Panc1 (cell line): ENCODE results near the gene HSD17B14. TPM values are rescaled to one million over a fixed set of nuclear protein-coding genes. Genes with fewer than 3 reads are reported as not detected.

Experiments used
- ATAC-seq: fragments of 200-7000 bp; cut with Tn5 transposase; 2 replicates; pipeline ENCODE4 v1.9.1; 2020; ENCODE audit warnings: mild to moderate bottlenecking, moderate library complexity
- BruUV-seq: library from RNA; stranded (reverse); fragments of 400-500 nt; replicated peaks from 2 replicates; lab custom pipeline; 2021; lab: Mats Ljungman, UMichigan
- CTCF ChIA-PET: fragments of 300-600 bp; sonication (Branson Sonifier 250); formaldehyde crosslinking; loops from one replicate; lab custom pipeline; 2022; ENCODE audit warnings: antibody characterized with exemption; lab: Charles Lee
- POLR2A ChIA-PET: fragments of 300-600 bp; sonication (Branson Sonifier 250); formaldehyde crosslinking; loops from one replicate; lab custom pipeline; 2022; ENCODE audit warnings: antibody characterized with exemption; lab: Charles Lee
- DNase-seq: peaks from one replicate; pipeline ENCODE4 v3.0.0-alpha.2; 2010; ENCODE audit warnings: low read depth, low spot score
- H3K27ac ChIP-seq: 2 replicates; pipeline ENCODE4 v1.5.1; 2011; ENCODE audit warnings: mild to moderate bottlenecking, low read length, inconsistent platforms
- H3K27me3 ChIP-seq: fragments of 200-500 bp; sonication (Bioruptor generic); 2 replicates; pipeline ENCODE4 v1.6.0; 2014; ENCODE audit warnings: low read length, inconsistent platforms; ENCODE audit not compliant: control insufficient read depth, insufficient read depth
- H3K36me3 ChIP-seq: fragments of 200-500 bp; sonication (Bioruptor generic); 2 replicates; pipeline ENCODE4 v1.5.1; 2014; ENCODE audit warnings: inconsistent platforms, mild to moderate bottlenecking, low read length, moderate library complexity; ENCODE audit not compliant: control insufficient read depth, insufficient read depth
- H3K4me1 ChIP-seq: 2 replicates; pipeline ENCODE4 v1.5.1; 2011; ENCODE audit warnings: inconsistent platforms, mild to moderate bottlenecking, low read length, moderate library complexity; ENCODE audit not compliant: control insufficient read depth, insufficient read depth
- H3K4me3 ChIP-seq, 2 experiments: 2 replicates each; pipeline ENCODE4 v1.5.1; 2011 to 2012; ENCODE audit warnings: low read depth in 2 of 2, low read length in 2 of 2, mild to moderate bottlenecking in 2 of 2, inconsistent platforms in 1 of 2, moderate library complexity in 1 of 2
- H3K9me3 ChIP-seq: fragments of 200-500 bp; sonication (Bioruptor generic); 2 replicates; pipeline ENCODE4 v1.5.1; 2014; ENCODE audit warnings: low read depth, mild to moderate bottlenecking, inconsistent platforms, low read length, moderate library complexity; ENCODE audit not compliant: control insufficient read depth, insufficient read depth
- CTCF ChIP-seq: fragments of 450-650 bp; IDR thresholded peaks from 2 replicates; pipeline ENCODE4 v1.5.1; 2017; ENCODE audit warnings: mild to moderate bottlenecking
- POLR2AphosphoS5 ChIP-seq: IDR thresholded peaks from 2 replicates; pipeline ENCODE4 v1.6.1; 2012; ENCODE audit warnings: mild to moderate bottlenecking, low read depth, low read length, moderate library complexity
- REST ChIP-seq, 2 experiments: IDR thresholded peaks; 2 replicates each; pipeline ENCODE4 v1.6.1; 2011 to 2012; ENCODE audit warnings: low read depth in 2 of 2, control low read depth in 1 of 2, low read length in 1 of 2, mild to moderate bottlenecking in 1 of 2, moderate library complexity in 1 of 2; ENCODE audit not compliant: insufficient read depth in 1 of 2
- SIN3A ChIP-seq: IDR thresholded peaks from 2 replicates; pipeline ENCODE4 v1.6.1; 2012; ENCODE audit warnings: low read depth, mild to moderate bottlenecking, low read length, moderate library complexity, borderline replicate concordance; ENCODE audit not compliant: insufficient read depth
- TCF7L2 ChIP-seq: IDR thresholded peaks from 2 replicates; pipeline ENCODE4 v1.6.1; 2011; ENCODE audit warnings: mild to moderate bottlenecking, low read depth, low read length, inconsistent platforms
- in situ Hi-C: cut with HindIII; loops from 2 replicates; pipeline ENCODE4 v1.10.0; 2016; ENCODE audit warnings: low sequenced_read_pairs, low pct_unique_long_range_greater_than_20kb
- intact Hi-C: fragments of 100-400 bp; cut with micrococcal nuclease; formaldehyde crosslinking; loops from one replicate; pipeline ENCODE4 v1.10.0; 2022; ENCODE audit not compliant: unreplicated experiment
- total RNA-seq: library from RNA; stranded (reverse); gene quantifications from one replicate; pipeline ENCODE4 v1.2.1, GENCODE V29; 2021; ENCODE audit not compliant: unreplicated experiment

HSD17B14 gene
- total RNA-seq, 1 experiment from 2014 or later: 20.8 TPM

- H3K4me3 ChIP-seq: no peak overlapping the region
- peaks cover 2% of the 10 kb centered on the region; the same call in 1 of the 2 replicates for H3K36me3 ChIP-seq
- H3K9me3 ChIP-seq: no peaks in the 10 kb centered on the region
- H3K27me3 ChIP-seq: no peaks in the 10 kb centered on the region
- no peaks in the 10 kb centered on the region; the same call in 1 of the 2 replicates for H3K4me1 ChIP-seq
- ChIA-PET POLR2A (no interaction called here), CTCF (interaction anchor here (0.7 to 2.2 kb wide), 2 partner anchors 18 to 146 kb away, joined by 3 to 10 read pairs; no protein-coding TSS in a partner anchor)
- in situ Hi-C loops (no loop called here), intact Hi-C loops (no loop called here)
- ATAC-seq (no peak), DNase-seq (no peak)
- BruUV-seq: no TSS peak
- H3K27ac ChIP-seq: no peak overlapping the region
- no peak for TF ChIP-seq REST (IDR thresholded peaks at IDR 0.05; ENCODE audit: insufficient read depth in 1 of 2, low read depth in 2 of 2, low read length in 1 of 2)
- TF ChIP-seq TCF7L2: no peak
- TF ChIP-seq POLR2AphosphoS5: no peak
- TF ChIP-seq SIN3A: no peak
- no peak; the same call in 1 of the 2 replicates for TF ChIP-seq CTCF
These were observed 23.0 kb downstream of the HSD17B14 start for GRCh38 chr19:48813123-48813913.

- Histone ChIP-seq H3K4me1 (no peaks in the 10 kb centered on the region; the same call in none of the 2 replicates), H3K27me3 (no peaks in the 10 kb centered on the region), H3K36me3 (peaks cover 2% of the 10 kb centered on the region; the same call in 1 of the 2 replicates), H3K9me3 (no peaks in the 10 kb centered on the region), H3K27ac (no peak overlapping the region), H3K4me3 (peak overlapping the region; percentile 63 to 64)
- DNase-seq (no peak), ATAC-seq (peak; percentile 86)
- POLR2A ChIA-PET: no interaction called here
- CTCF ChIA-PET: interaction anchor here (0.5 to 2.2 kb wide), 4 partner anchors 17 to 181 kb away, joined by 3 to 10 read pairs (median 4); partner anchors contain the start of gene RUVBL2
- BruUV-seq: no TSS peak
- in situ Hi-C loops (no loop called here), intact Hi-C loops (no loop called here)
- no peak; the same call in 1 of the 2 replicates for TF ChIP-seq POLR2AphosphoS5
- TF ChIP-seq TCF7L2: no peak
- no peak for TF ChIP-seq CTCF
- no peak for TF ChIP-seq REST (IDR thresholded peaks at IDR 0.05; ENCODE audit: insufficient read depth in 1 of 2, low read depth in 2 of 2, low read length in 1 of 2)
- TF ChIP-seq SIN3A: peak; percentile 94; the same call in 1 of the 2 replicates
These were observed 24.0 kb downstream of the HSD17B14 start for GRCh38 chr19:48812094-48812929.
